Measurements from ENCODE around the gene EHMT2.

The EHMT2 gene

DNA sequence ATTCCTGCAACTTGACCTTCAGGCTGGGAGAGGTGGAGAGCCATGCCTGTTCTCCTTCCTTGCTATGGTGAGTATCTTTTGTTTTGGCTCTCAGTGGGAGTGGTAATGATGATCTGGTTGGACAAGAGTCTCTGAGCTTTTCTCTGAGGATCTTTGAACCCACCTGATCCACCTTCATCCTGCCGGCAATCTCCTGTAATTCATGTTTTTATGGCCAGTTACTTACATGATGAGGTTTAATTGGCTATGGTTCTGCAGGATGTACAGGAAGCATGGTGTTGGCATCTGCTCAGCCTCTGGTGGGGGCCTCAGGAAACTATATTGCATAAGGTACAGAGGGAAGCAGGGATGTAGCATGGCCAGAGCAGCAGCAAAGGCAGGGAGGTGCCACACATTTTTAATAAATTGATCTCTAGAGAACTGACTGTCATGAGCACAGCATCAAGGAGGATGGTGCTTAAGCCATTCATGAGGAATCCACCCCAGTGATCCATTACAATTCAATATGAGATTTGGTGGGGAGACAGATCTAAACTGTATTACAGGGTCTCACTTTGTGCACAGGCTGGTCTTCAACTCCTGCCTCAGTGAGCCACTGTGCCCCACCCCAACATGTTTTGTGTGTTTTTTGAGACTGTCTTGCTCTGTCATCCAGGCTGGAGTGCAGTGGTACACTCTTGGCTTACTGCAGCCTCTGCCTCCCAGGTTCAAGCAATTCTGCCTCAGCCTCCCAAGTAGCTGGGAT is 60.0 kb downstream of the EHMT2 start:
- DNase-seq = no peak

- no peak for DNase-seq
Measured at GRCh38 chr6:31836474-31837368, 60.8 kb downstream of the EHMT2 start.

- DNase-seq = no peak
Measured at GRCh38 chr6:31836047-31836473, 61.4 kb downstream of the EHMT2 start.

GRCh38 chr6:31834367-31835250 is 62.9 kb downstream of the EHMT2 start:
- peak; percentile 83 for DNase-seq

DNA sequence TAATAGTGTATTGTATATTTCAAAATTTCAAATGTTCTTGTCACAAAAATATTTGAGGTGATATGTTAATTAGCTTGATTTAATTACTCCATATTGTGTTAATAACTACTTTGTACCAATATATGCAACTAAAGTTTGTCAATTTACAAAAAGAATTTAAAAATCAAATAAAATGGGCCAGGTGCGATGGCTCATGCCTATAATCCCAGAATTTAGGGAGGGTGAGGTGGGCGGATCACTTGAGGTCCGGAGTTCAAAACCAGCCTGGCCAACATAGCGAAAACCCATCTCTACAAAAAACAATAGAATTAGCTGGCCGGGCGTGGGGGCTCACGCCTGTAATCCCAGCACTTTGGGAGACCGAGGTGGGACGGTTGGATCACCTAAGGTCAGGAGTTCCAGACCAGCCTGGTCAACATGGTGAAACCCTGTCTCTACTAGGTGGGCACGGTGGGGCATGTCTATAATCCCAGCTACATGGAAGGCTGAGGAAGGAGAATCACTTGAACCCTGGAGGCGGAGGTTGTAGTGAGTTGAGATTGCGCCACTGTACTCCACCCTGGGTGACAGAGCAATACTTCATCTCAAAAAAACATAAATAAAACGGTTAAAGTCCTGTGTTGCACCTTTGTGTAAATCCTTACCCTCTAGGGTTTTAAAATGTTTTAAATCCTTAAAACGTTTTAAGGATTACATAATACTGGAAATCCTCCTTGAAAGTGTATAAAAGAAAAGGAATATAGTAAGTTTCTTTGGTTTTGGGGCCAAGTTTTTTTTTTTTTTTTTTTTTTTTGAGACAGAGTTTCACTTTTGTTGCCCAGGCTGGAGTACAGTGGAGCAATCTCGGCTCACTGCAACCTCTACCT is 65.9 kb downstream of the EHMT2 start:
- DNase-seq = no peak

DNA sequence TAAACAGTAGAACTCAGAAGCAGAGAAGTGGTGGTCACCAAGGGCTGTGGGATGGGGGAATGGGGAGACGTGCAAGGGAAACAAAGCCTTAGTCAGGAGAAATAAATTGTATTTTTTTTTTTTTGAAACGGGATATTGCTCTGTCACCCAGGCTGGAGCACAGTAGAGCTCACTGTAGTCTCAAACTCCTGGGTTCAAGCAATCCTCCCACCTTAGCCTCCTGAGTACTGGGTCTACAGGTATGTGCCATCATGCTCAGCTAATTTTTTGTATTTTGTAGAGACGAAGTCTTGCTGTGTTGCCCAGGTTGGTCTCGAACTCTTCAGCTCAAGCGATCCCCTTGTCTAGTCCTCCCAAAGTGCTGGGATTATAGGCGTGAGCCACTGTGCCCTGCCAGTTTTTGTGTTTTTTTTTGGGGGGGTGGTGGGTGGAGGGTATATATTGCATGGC is 66.6 kb downstream of the EHMT2 start:
- DNase-seq = no peak

All from CD4-positive, alpha-beta T cell treated with Interleukin-17A for 4 hours (primary cell).